WTC11 (cell line): ENCODE measurements around the gene RPL35. TPM values are rescaled to one million over a fixed set of nuclear protein-coding genes. Genes with fewer than 3 reads are reported as not detected.
A peak's percentile ranks its signal among the peaks of the same experiment; 100 is the strongest.

Experiments
- ATAC-seq: fragments of 200-7000 bp; cut with Tn5 transposase; 2 replicates; pipeline ENCODE4 v1.10.0; 2021; ENCODE audit warnings: mild to moderate bottlenecking, moderate library complexity
- CTCF ChIA-PET: fragments of 300-600 bp; sonication (Branson Sonifier 250); formaldehyde crosslinking; loops from one replicate; lab custom pipeline; 2021; ENCODE audit warnings: antibody characterized with exemption; lab: Charles Lee
- POLR2A ChIA-PET: fragments of 350-600 bp; sonication (Branson Sonifier 250); formaldehyde crosslinking; loops from one replicate; lab custom pipeline; 2021; ENCODE audit warnings: antibody characterized with exemption; lab: Charles Lee
- DNase-seq: peaks from one replicate; pipeline ENCODE4 v3.0.0; 2021; ENCODE audit warnings: low spot score
- H3K27ac Mint-ChIP-seq: 2 replicates; pipeline ENCODE4 v1.8.0; 2021; ENCODE audit warnings: mixed read lengths
- H3K27me3 Mint-ChIP-seq: 2 replicates; pipeline ENCODE4 v1.8.0; 2021; ENCODE audit warnings: low read depth, mild to moderate bottlenecking, moderate library complexity, mixed read lengths
- H3K36me3 Mint-ChIP-seq: 2 replicates; pipeline ENCODE4 v1.8.0; 2021; ENCODE audit warnings: mixed read lengths
- H3K4me1 Mint-ChIP-seq: 2 replicates; pipeline ENCODE4 v1.8.0; 2022; ENCODE audit warnings: mixed read lengths
- H3K4me3 Mint-ChIP-seq: 2 replicates; pipeline ENCODE4 v1.8.0; 2021; ENCODE audit warnings: mild to moderate bottlenecking, moderate library complexity, mixed read lengths
- H3K9me3 Mint-ChIP-seq: 2 replicates; pipeline ENCODE4 v1.8.0; 2021; ENCODE audit warnings: mixed read lengths
- CBFB ChIP-seq: sonication (generic); formaldehyde crosslinking; IDR thresholded peaks from 2 replicates; pipeline ENCODE4 v1.8.1; 2022; ENCODE audit warnings: mild to moderate bottlenecking, low read depth, missing genetic modification reagents
- CREB1 ChIP-seq: sonication (generic); formaldehyde crosslinking; IDR thresholded peaks from 2 replicates; pipeline ENCODE4 v1.8.0; 2023; ENCODE audit warnings: mild to moderate bottlenecking, missing genetic modification reagents
- FOXJ3 ChIP-seq: sonication (generic); formaldehyde crosslinking; IDR thresholded peaks from 2 replicates; pipeline ENCODE4 v1.9.0; 2021; ENCODE audit warnings: missing genetic modification reagents, mild to moderate bottlenecking, borderline replicate concordance
- FOXK1 ChIP-seq: sonication (generic); formaldehyde crosslinking; IDR thresholded peaks from 2 replicates; pipeline ENCODE4 v1.8.0; 2022; ENCODE audit warnings: mild to moderate bottlenecking, moderate library complexity, missing genetic modification reagents
- IRF2 ChIP-seq: sonication (generic); formaldehyde crosslinking; IDR thresholded peaks from 2 replicates; pipeline ENCODE4 v1.8.0; 2022; ENCODE audit warnings: low read depth, missing genetic modification reagents, borderline replicate concordance
- MYBL2 ChIP-seq: sonication (generic); formaldehyde crosslinking; IDR thresholded peaks from 2 replicates; pipeline ENCODE4 v1.8.1; 2023; ENCODE audit warnings: mild to moderate bottlenecking, moderate library complexity, missing genetic modification reagents
- OVOL2 ChIP-seq: fragments of 250-450 bp; sonication (Bioruptor Pico); IDR thresholded peaks from 2 replicates; pipeline ENCODE4 v1.9.0; 2021; ENCODE audit warnings: mild to moderate bottlenecking, borderline replicate concordance
- ZNF138 ChIP-seq: sonication (generic); formaldehyde crosslinking; conservative IDR thresholded peaks from 2 replicates; pipeline ENCODE4 v1.8.1; 2022; ENCODE audit warnings: mild to moderate bottlenecking, moderate library complexity, missing genetic modification reagents
- ZNF232 ChIP-seq: sonication (generic); formaldehyde crosslinking; IDR thresholded peaks from 2 replicates; pipeline ENCODE4 v1.8.0; 2022; ENCODE audit warnings: mild to moderate bottlenecking, missing genetic modification reagents
- ZNF263 ChIP-seq: sonication (generic); formaldehyde crosslinking; IDR thresholded peaks from 2 replicates; pipeline ENCODE4 v1.8.1; 2022; ENCODE audit warnings: low read depth, mild to moderate bottlenecking, moderate library complexity, missing genetic modification reagents
- total RNA-seq: library from RNA; stranded (reverse); gene quantifications from 3 replicates; pipeline ENCODE4 v1.2.3, GENCODE V29; 2021
- TF ChIP-seq, protein P1 (sequence below): fragments of 250-450 bp; sonication (Bioruptor Pico); IDR thresholded peaks from 2 replicates; pipeline ENCODE4 v1.9.0; 2021; ENCODE audit warnings: moderate library complexity, mild to moderate bottlenecking, inconsistent platforms, borderline replicate concordance
- TF ChIP-seq, protein P2 (sequence below): sonication (generic); formaldehyde crosslinking; IDR thresholded peaks from 2 replicates; pipeline ENCODE4 v1.8.1; 2023; ENCODE audit warnings: mild to moderate bottlenecking, moderate library complexity, missing genetic modification reagents
- TF ChIP-seq, protein P3 (sequence below): sonication (generic); formaldehyde crosslinking; IDR thresholded peaks from 2 replicates; pipeline ENCODE4 v1.8.0; 2023; ENCODE audit warnings: missing genetic modification reagents, mild to moderate bottlenecking, borderline replicate concordance
- TF ChIP-seq, protein P4 (sequence below): sonication (generic); formaldehyde crosslinking; IDR thresholded peaks from 2 replicates; pipeline ENCODE4 v1.8.1; 2023; ENCODE audit warnings: mild to moderate bottlenecking, missing genetic modification reagents, borderline replicate concordance

The RPL35 gene
- total RNA-seq, 1 experiment from 2014 or later = 1,710 TPM

DNA sequence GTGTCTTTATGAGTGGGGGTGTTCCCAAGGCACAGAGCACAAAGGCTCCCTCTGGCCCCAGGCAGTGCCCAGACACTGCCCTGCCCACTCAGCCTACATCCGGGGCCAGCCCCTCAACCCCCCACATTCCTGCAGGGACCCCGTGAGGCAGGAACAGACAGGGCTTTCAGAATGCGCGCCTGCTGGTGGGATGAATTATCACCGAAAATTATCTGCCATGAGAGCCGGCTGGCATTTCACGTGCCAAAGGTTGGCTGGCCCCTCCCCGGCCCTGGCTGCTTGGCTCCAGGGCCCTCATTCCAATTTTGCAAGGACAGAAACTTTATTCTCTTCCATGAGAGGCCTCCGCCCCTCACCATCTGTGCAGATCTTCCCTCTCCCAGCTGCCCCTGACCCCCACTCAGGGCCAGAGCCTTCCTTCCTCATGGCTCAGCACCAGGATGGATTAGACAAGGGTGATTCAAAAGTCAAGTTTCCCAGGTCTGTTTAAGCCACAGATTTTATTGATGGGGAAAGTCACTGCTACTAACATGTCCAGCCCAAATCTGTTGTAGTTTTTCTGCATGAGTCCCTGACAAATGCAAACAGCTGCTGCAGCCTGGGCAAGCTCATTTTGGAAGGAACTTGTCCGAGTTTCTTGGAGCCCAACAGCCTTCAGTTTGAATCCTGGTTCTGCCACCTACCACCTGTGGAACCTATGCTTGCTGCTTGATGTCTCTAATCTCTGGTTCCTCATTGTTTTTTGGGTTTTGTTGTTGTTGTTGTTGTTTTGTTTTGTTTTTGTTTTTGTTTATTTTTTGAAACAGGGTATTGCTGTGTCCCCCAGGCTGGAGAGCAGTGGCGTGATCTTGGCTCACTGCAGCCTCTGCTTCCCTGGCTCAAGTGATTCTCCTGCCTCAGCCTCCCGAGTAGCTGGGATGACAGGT is 40.8 kb downstream of the RPL35 start:
- DNase-seq = no peak
- Mint-ChIP-seq H3K4me3 (no peak overlapping the region), H3K27ac (peak overlapping the region; percentile 13; the same call in 1 of the 2 replicates), H3K27me3 (no peaks in the 10 kb centered on the region), H3K9me3 (0 out of 2 replicates have a peak, but pooled peaks cover 4% of the 10 kb centered on the region), H3K4me1 (peaks cover 7% of the 10 kb centered on the region), H3K36me3 (no peaks in the 10 kb centered on the region)
- no peak for ATAC-seq
- TF ChIP-seq CBFB (CRISPR knock-in tag) = no peak
- no peak for TF ChIP-seq IRF2 (CRISPR knock-in tag)
- no peak for TF ChIP-seq MYBL2 (CRISPR knock-in tag)
- TF ChIP-seq FOXK1 (CRISPR knock-in tag) = no peak
- TF ChIP-seq, protein P1, sequence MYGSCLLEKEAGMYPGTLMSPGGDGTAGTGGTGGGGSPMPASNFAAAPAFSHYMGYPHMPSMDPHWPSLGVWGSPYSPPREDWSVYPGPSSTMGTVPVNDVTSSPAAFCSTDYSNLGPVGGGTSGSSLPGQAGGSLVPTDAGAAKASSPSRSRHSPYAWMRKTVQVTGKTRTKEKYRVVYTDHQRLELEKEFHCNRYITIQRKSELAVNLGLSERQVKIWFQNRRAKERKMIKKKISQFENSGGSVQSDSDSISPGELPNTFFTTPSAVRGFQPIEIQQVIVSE (CRISPR knock-in tag) = no peak
- TF ChIP-seq ZNF263 (CRISPR knock-in tag) = no peak
- no peak for TF ChIP-seq CREB1 (CRISPR knock-in tag)
- no peak for TF ChIP-seq FOXJ3 (CRISPR knock-in tag)
- TF ChIP-seq, protein P2, sequence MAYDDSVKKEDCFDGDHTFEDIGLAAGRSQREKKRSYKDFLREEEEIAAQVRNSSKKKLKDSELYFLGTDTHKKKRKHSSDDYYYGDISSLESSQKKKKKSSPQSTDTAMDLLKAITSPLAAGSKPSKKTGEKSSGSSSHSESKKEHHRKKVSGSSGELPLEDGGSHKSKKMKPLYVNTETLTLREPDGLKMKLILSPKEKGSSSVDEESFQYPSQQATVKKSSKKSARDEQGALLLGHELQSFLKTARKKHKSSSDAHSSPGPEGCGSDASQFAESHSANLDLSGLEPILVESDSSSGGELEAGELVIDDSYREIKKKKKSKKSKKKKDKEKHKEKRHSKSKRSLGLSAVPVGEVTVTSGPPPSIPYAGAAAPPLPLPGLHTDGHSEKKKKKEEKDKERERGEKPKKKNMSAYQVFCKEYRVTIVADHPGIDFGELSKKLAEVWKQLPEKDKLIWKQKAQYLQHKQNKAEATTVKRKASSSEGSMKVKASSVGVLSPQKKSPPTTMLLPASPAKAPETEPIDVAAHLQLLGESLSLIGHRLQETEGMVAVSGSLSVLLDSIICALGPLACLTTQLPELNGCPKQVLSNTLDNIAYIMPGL = no peak
- no peak for TF ChIP-seq ZNF232 (CRISPR knock-in tag)
- TF ChIP-seq ZNF138 = no peak
- TF ChIP-seq, protein P3, sequence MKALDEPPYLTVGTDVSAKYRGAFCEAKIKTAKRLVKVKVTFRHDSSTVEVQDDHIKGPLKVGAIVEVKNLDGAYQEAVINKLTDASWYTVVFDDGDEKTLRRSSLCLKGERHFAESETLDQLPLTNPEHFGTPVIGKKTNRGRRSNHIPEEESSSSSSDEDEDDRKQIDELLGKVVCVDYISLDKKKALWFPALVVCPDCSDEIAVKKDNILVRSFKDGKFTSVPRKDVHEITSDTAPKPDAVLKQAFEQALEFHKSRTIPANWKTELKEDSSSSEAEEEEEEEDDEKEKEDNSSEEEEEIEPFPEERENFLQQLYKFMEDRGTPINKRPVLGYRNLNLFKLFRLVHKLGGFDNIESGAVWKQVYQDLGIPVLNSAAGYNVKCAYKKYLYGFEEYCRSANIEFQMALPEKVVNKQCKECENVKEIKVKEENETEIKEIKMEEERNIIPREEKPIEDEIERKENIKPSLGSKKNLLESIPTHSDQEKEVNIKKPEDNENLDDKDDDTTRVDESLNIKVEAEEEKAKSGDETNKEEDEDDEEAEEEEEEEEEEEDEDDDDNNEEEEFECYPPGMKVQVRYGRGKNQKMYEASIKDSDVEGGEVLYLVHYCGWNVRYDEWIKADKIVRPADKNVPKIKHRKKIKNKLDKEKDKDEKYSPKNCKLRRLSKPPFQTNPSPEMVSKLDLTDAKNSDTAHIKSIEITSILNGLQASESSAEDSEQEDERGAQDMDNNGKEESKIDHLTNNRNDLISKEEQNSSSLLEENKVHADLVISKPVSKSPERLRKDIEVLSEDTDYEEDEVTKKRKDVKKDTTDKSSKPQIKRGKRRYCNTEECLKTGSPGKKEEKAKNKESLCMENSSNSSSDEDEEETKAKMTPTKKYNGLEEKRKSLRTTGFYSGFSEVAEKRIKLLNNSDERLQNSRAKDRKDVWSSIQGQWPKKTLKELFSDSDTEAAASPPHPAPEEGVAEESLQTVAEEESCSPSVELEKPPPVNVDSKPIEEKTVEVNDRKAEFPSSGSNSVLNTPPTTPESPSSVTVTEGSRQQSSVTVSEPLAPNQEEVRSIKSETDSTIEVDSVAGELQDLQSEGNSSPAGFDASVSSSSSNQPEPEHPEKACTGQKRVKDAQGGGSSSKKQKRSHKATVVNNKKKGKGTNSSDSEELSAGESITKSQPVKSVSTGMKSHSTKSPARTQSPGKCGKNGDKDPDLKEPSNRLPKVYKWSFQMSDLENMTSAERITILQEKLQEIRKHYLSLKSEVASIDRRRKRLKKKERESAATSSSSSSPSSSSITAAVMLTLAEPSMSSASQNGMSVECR (CRISPR knock-in tag) = no peak
- TF ChIP-seq, protein P4, sequence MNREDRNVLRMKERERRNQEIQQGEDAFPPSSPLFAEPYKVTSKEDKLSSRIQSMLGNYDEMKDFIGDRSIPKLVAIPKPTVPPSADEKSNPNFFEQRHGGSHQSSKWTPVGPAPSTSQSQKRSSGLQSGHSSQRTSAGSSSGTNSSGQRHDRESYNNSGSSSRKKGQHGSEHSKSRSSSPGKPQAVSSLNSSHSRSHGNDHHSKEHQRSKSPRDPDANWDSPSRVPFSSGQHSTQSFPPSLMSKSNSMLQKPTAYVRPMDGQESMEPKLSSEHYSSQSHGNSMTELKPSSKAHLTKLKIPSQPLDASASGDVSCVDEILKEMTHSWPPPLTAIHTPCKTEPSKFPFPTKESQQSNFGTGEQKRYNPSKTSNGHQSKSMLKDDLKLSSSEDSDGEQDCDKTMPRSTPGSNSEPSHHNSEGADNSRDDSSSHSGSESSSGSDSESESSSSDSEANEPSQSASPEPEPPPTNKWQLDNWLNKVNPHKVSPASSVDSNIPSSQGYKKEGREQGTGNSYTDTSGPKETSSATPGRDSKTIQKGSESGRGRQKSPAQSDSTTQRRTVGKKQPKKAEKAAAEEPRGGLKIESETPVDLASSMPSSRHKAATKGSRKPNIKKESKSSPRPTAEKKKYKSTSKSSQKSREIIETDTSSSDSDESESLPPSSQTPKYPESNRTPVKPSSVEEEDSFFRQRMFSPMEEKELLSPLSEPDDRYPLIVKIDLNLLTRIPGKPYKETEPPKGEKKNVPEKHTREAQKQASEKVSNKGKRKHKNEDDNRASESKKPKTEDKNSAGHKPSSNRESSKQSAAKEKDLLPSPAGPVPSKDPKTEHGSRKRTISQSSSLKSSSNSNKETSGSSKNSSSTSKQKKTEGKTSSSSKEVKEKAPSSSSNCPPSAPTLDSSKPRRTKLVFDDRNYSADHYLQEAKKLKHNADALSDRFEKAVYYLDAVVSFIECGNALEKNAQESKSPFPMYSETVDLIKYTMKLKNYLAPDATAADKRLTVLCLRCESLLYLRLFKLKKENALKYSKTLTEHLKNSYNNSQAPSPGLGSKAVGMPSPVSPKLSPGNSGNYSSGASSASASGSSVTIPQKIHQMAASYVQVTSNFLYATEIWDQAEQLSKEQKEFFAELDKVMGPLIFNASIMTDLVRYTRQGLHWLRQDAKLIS (CRISPR knock-in tag) = no peak
- no peak for TF ChIP-seq OVOL2 (CRISPR knock-in tag)
- CTCF ChIA-PET = interaction anchor here (1.2 to 2.6 kb wide), 4 partner anchors 19 to 43 kb away, joined by 7 to 12 read pairs (median 8); partner anchors contain the start of gene WDR38
- POLR2A ChIA-PET = interaction anchor here (0.9 kb wide), 1 partner anchor 9 kb away, joined by 3 read pairs; no protein-coding TSS in a partner anchor
